Measurements from ENCODE around the gene DAP.
A peak's percentile ranks its signal among the peaks of the same experiment; 100 is the strongest.

The DAP gene

GRCh38 chr5:10760096-10760920, 726 bp downstream of the DAP start:
- DNase-seq = peak; percentile 54

GRCh38 chr5:10759111-10759510, 1.9 kb downstream of the DAP start:
- no peak for DNase-seq

- DNase-seq = no peak
Measured at GRCh38 chr5:10757922-10758555, 3.0 kb downstream of the DAP start.

- DNase-seq = no peak
Measured at GRCh38 chr5:10757043-10757442, 4.0 kb downstream of the DAP start.

GRCh38 chr5:10756549-10756948, 4.5 kb downstream of the DAP start:
- no peak for DNase-seq

- DNase-seq = no peak
Measured at GRCh38 chr5:10753178-10753577, 7.9 kb downstream of the DAP start.

- DNase-seq = no peak
Measured at GRCh38 chr5:10752451-10752850, 8.6 kb downstream of the DAP start.

GRCh38 chr5:10750909-10751308, 10.1 kb downstream of the DAP start:
- DNase-seq = no peak

GRCh38 chr5:10747678-10748622, 13.1 kb downstream of the DAP start:
- no peak for DNase-seq

- peak; percentile 90 for DNase-seq
Measured at GRCh38 chr5:10746711-10747110, 14.3 kb downstream of the DAP start.

GRCh38 chr5:10745133-10745532, 15.9 kb downstream of the DAP start:
- DNase-seq = no peak

- DNase-seq = no peak
Measured at GRCh38 chr5:10744681-10745080, 16.4 kb downstream of the DAP start.

GRCh38 chr5:10743951-10744350, 17.1 kb downstream of the DAP start:
- DNase-seq = no peak

- DNase-seq = no peak
Measured at GRCh38 chr5:10743526-10743925, 17.5 kb downstream of the DAP start.

- DNase-seq = no peak
Measured at GRCh38 chr5:10741661-10742060, 19.4 kb downstream of the DAP start.

GRCh38 chr5:10740384-10740783, 20.6 kb downstream of the DAP start:
- no peak for DNase-seq

- DNase-seq = no peak
Measured at GRCh38 chr5:10737880-10738279, 23.2 kb downstream of the DAP start.

- no peak for DNase-seq
Measured at GRCh38 chr5:10736808-10737207, 24.2 kb downstream of the DAP start.

GRCh38 chr5:10736354-10736753, 24.7 kb downstream of the DAP start:
- no peak for DNase-seq

- peak; percentile 75 for DNase-seq
Measured at GRCh38 chr5:10735569-10736276, 25.3 kb downstream of the DAP start.

GRCh38 chr5:10734832-10735523, 26.1 kb downstream of the DAP start:
- no peak for DNase-seq

Data from GF-D8 (cell line).